Glutamatergic neuron (in vitro differentiated cells): ENCODE measurements around the gene BRCA2. TPM values are rescaled to one million over a fixed set of nuclear protein-coding genes. Genes with fewer than 3 reads are reported as not detected.

Experiments used
- DNase-seq: peaks from one replicate; pipeline ENCODE4 v3.0.0; 2022
- H3K27ac Mint-ChIP-seq: one replicate; pipeline ENCODE4 v1.8.0; 2020; ENCODE audit warnings: mild to moderate bottlenecking, mixed read lengths, inconsistent platforms; ENCODE audit not compliant: unreplicated experiment
- H3K27me3 Mint-ChIP-seq: one replicate; pipeline ENCODE4 v1.8.0; 2020; ENCODE audit warnings: mild to moderate bottlenecking, moderate library complexity, mixed read lengths, inconsistent platforms; ENCODE audit not compliant: unreplicated experiment
- H3K36me3 Mint-ChIP-seq: one replicate; pipeline ENCODE4 v1.8.0; 2020; ENCODE audit warnings: mild to moderate bottlenecking, mixed read lengths, inconsistent platforms; ENCODE audit not compliant: unreplicated experiment
- H3K4me1 Mint-ChIP-seq: one replicate; pipeline ENCODE4 v1.8.0; 2020; ENCODE audit warnings: mild to moderate bottlenecking, low read depth, mixed read lengths, inconsistent platforms; ENCODE audit not compliant: unreplicated experiment
- H3K4me3 Mint-ChIP-seq: one replicate; pipeline ENCODE4 v1.8.0; 2020; ENCODE audit warnings: mild to moderate bottlenecking, mixed read lengths, inconsistent platforms; ENCODE audit not compliant: unreplicated experiment
- H3K9me3 Mint-ChIP-seq: one replicate; pipeline ENCODE4 v1.8.0; 2020; ENCODE audit warnings: mild to moderate bottlenecking, moderate library complexity, mixed read lengths, inconsistent platforms; ENCODE audit not compliant: unreplicated experiment
- total RNA-seq: library from RNA; stranded (reverse); fragmentation: NEBNext Ultra II Directional; extraction: Animal tissue kit (Norgen Biotek cat#: 25700); gene quantifications from one replicate; pipeline ENCODE4 v1.2.1, GENCODE V29; 2021; ENCODE audit not compliant: unreplicated experiment
- TF ChIP-seq, protein P1 (sequence below): fragments of 200-600 bp; sonication (generic); IDR thresholded peaks from one replicate; pipeline ENCODE4 v1.5.0; 2021; ENCODE audit not compliant: partially characterized antibody, unreplicated experiment

The BRCA2 gene
- total RNA-seq, 1 donor from 2014 or later = 3.0 TPM

GRCh38 chr13:32316501-32316900, 1.2 kb downstream of the BRCA2 start:
- no peaks in the 10 kb centered on the region for H3K27me3 Mint-ChIP-seq
- H3K4me1 Mint-ChIP-seq = no peaks in the 10 kb centered on the region
- no peak for DNase-seq
- no peaks in the 10 kb centered on the region for H3K36me3 Mint-ChIP-seq
- H3K27ac Mint-ChIP-seq = no peak overlapping the region
- TF ChIP-seq, protein P1, sequence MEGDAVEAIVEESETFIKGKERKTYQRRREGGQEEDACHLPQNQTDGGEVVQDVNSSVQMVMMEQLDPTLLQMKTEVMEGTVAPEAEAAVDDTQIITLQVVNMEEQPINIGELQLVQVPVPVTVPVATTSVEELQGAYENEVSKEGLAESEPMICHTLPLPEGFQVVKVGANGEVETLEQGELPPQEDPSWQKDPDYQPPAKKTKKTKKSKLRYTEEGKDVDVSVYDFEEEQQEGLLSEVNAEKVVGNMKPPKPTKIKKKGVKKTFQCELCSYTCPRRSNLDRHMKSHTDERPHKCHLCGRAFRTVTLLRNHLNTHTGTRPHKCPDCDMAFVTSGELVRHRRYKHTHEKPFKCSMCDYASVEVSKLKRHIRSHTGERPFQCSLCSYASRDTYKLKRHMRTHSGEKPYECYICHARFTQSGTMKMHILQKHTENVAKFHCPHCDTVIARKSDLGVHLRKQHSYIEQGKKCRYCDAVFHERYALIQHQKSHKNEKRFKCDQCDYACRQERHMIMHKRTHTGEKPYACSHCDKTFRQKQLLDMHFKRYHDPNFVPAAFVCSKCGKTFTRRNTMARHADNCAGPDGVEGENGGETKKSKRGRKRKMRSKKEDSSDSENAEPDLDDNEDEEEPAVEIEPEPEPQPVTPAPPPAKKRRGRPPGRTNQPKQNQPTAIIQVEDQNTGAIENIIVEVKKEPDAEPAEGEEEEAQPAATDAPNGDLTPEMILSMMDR = no peak
- H3K9me3 Mint-ChIP-seq = peaks cover 2% of the 10 kb centered on the region
- peak overlapping the region; percentile 95 for H3K4me3 Mint-ChIP-seq

DNA sequence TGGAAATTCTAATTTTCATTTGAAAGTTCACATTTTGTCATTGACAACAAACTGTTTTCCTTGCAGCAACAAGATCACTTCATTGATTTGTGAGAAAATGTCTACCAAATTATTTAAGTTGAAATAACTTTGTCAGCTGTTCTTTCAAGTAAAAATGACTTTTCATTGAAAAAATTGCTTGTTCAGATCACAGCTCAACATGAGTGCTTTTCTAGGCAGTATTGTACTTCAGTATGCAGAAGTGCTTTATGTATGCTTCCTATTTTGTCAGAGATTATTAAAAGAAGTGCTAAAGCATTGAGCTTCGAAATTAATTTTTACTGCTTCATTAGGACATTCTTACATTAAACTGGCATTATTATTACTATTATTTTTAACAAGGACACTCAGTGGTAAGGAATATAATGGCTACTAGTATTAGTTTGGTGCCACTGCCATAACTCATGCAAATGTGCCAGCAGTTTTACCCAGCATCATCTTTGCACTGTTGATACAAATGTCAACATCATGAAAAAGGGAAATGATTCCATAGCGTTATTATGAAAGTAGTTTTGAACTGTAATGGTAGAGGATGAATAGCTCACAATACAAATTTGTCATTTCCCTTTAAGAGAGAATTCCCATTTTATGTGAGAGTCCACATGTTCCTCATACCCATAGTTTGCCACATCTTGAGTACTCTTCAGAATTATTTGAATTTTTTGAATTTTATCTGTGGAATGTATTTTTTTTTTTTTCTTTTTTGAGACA, 2.6 kb downstream of the BRCA2 start:
- TF ChIP-seq, protein P1 = no peak
- no peak overlapping the region for H3K27ac Mint-ChIP-seq
- H3K27me3 Mint-ChIP-seq = no peaks in the 10 kb centered on the region
- H3K4me3 Mint-ChIP-seq = no peak overlapping the region
- peaks cover 2% of the 10 kb centered on the region for H3K9me3 Mint-ChIP-seq
- H3K36me3 Mint-ChIP-seq = no peaks in the 10 kb centered on the region
- H3K4me1 Mint-ChIP-seq = no peaks in the 10 kb centered on the region
- DNase-seq = no peak

DNA sequence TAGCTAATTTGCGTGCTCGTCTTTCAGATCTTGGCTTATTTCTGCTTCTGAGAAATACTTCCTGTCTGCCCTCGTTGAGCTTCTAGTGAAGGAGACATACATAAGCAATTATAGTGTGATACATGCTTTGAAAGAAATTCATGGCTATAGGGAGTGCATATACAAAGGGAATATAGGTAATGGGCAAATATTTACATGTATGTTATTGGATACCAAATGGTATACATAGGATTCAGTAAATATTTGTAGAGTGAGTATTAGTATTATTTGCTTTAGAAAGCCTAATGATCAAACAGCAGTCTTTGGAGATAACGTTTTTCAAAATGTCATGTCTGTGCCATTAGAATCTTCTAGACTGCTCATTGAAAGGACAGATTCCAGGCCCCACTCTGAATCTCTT, 5.2 kb downstream of the BRCA2 start:
- TF ChIP-seq, protein P1 = no peak
- DNase-seq = no peak
- Mint-ChIP-seq H3K27ac (no peak overlapping the region), H3K36me3 (no peaks in the 10 kb centered on the region), H3K4me3 (no peak overlapping the region), H3K27me3 (no peaks in the 10 kb centered on the region), H3K4me1 (no peaks in the 10 kb centered on the region), H3K9me3 (no peaks in the 10 kb centered on the region)

DNA sequence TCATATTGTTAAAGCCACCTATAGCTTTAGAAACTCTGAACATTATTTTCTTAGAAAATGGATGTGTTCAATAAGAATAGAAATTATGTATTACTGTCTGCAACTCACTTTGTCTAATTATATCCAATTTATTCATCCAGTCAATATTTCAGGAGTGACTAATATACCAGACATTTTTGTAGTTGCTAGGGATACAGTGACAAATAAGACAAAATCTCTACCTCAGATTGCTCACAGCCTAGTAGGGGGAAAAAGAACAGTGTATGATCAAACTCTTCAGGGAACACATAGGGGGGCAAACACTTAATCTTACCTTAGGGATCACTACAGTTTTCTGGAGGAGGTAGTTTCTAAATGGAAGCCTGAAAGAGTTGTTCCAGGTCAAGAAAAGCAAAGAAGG, 8.6 kb downstream of the BRCA2 start:
- Mint-ChIP-seq H3K27ac (no peak overlapping the region), H3K27me3 (no peaks in the 10 kb centered on the region), H3K36me3 (no peaks in the 10 kb centered on the region), H3K4me3 (no peak overlapping the region), H3K4me1 (no peaks in the 10 kb centered on the region), H3K9me3 (no peaks in the 10 kb centered on the region)
- TF ChIP-seq, protein P1 = no peak
- DNase-seq = no peak

DNA sequence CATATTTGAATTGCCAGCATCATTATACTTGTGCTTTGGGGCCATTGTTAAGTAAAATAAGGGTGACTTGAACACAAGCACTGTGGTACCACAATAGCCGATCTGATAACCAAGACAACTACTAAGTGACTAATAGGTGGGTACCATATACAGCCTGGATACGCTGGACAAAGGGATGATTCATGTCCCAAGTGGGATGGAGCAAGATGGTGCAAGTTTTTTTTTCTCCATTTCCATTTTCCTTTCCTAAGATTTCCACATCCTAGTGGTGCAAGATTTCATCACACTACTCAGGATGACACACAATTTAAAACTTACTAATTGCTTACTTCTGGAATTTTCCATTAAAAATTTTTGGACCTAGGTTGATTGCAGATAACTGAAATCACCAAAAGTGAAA, 15.1 kb downstream of the BRCA2 start:
- H3K27ac Mint-ChIP-seq = no peak overlapping the region
- H3K4me1 Mint-ChIP-seq = no peaks in the 10 kb centered on the region
- H3K36me3 Mint-ChIP-seq = no peaks in the 10 kb centered on the region

More for the DNA sequence above, 15.1 kb downstream of the BRCA2 start:
- DNase-seq = no peak
- no peaks in the 10 kb centered on the region for H3K9me3 Mint-ChIP-seq
- TF ChIP-seq, protein P1 = no peak
- H3K27me3 Mint-ChIP-seq = no peaks in the 10 kb centered on the region
- H3K4me3 Mint-ChIP-seq = no peak overlapping the region
